Activated naive CD4-positive, alpha-beta T cell treated with anti-CD3 and anti-CD28 coated beads for 36 hours (primary cell): ENCODE results near the gene OR52B4. TPM values are rescaled to one million over a fixed set of nuclear protein-coding genes. Genes with fewer than 3 reads are reported as not detected.
"Not testable (repeated sequence)": the region's sequence is repeated elsewhere in the genome, so short reads cannot be mapped to it uniquely, and the experiment has no call there.

Source experiments
- CTCF ChIA-PET: fragments of 350-600 bp; sonication (Branson Sonifier 250); formaldehyde crosslinking; loops from one replicate; lab custom pipeline; 2021; ENCODE audit warnings: antibody characterized with exemption; lab: Charles Lee
- DNase-seq: peaks from one replicate; pipeline ENCODE4 v3.0.0-alpha.2; 2020
- H3K27ac Mint-ChIP-seq: one replicate; pipeline ENCODE4 v1.8.0; 2021; ENCODE audit warnings: mild to moderate bottlenecking, mixed read lengths
- H3K27me3 Mint-ChIP-seq: one replicate; pipeline ENCODE4 v1.8.0; 2021; ENCODE audit warnings: low read depth, mixed read lengths
- H3K36me3 Mint-ChIP-seq: one replicate; pipeline ENCODE4 v1.8.0; 2021; ENCODE audit warnings: low read depth, mixed read lengths
- H3K4me1 Mint-ChIP-seq: one replicate; pipeline ENCODE4 v1.8.0; 2021; ENCODE audit warnings: low read depth, mixed read lengths
- H3K4me3 Mint-ChIP-seq: one replicate; pipeline ENCODE4 v1.8.0; 2021; ENCODE audit warnings: mild to moderate bottlenecking, moderate library complexity, mixed read lengths
- H3K9me3 Mint-ChIP-seq: one replicate; pipeline ENCODE4 v1.8.0; 2021; ENCODE audit warnings: mixed read lengths
- intact Hi-C: fragments of 100-400 bp; cut with micrococcal nuclease; formaldehyde crosslinking; loops from one replicate; pipeline ENCODE4 v1.15.1; 2023
- total RNA-seq, 2 experiments: library from RNA; stranded (reverse); gene quantifications; one replicate each; pipeline ENCODE4 v1.2.3, GENCODE V29; 2021

Gene OR52B4
- total RNA-seq, 2 experiments from 2014 or later: not detected

- H3K27me3 Mint-ChIP-seq, H3K36me3 Mint-ChIP-seq, intact Hi-C loops, DNase-seq, H3K9me3 Mint-ChIP-seq, H3K4me3 Mint-ChIP-seq, H3K27ac Mint-ChIP-seq, H3K4me1 Mint-ChIP-seq, CTCF ChIA-PET: not testable (repeated sequence)
Measured at GRCh38 chr11:4345366-4345765, 22.8 kb downstream of the OR52B4 start.

- H3K27me3 Mint-ChIP-seq, H3K36me3 Mint-ChIP-seq: not testable (repeated sequence)
Measured at GRCh38 chr11:4334356-4334755, 33.8 kb downstream of the OR52B4 start.

More at GRCh38 chr11:4334356-4334755, 33.8 kb downstream of the OR52B4 start:
- H3K4me3 Mint-ChIP-seq, H3K4me1 Mint-ChIP-seq, DNase-seq, intact Hi-C loops, CTCF ChIA-PET, H3K27ac Mint-ChIP-seq, H3K9me3 Mint-ChIP-seq: not testable (repeated sequence)

Other genes starting within 250 kb of the OR52B4 start
- gene TRIM21, start 25.3 kb upstream of the OR52B4 start, total RNA-seq: 10 to 100 TPM; 23.5 to 26.0 TPM
- not detected for gene OR52K2, start 80.9 kb upstream of the OR52B4 start, total RNA-seq
- not detected for gene OR52K1, start 114.3 kb upstream of the OR52B4 start, total RNA-seq
- gene OR52M1, start 176.8 kb upstream of the OR52B4 start, total RNA-seq: not detected
- gene OR52I2, start 213.4 kb upstream of the OR52B4 start, total RNA-seq: not detected
- not detected for gene OR52I1, start 225.7 kb upstream of the OR52B4 start, total RNA-seq
- gene TRIM68, start 239.8 kb upstream of the OR52B4 start, total RNA-seq: 10 to 100 TPM; 11.3 to 15.4 TPM